Renal cortex interstitium (tissue), 11 donors: Measurements from ENCODE around the gene GLDC. TPM values are rescaled to one million over a fixed set of nuclear protein-coding genes. Genes with fewer than 3 reads are reported as not detected.
"Not testable (repeated sequence)": the region's sequence is repeated elsewhere in the genome, so short reads cannot be mapped to it uniquely, and the experiment has no call there.

Experiments used
- DNase-seq, 11 donors: peaks; one replicate each; pipeline ENCODE4 v3.0.0-alpha.2; 2013; ENCODE audit warnings: low read depth in 9 of 11, low spot score in 4 of 11; ENCODE audit errors: extremely low read depth in 1 of 11
- polyA plus RNA-seq, 3 donors: library from polyadenylated mRNA; unstranded; fragments of 120-200 nt; gene quantifications; one replicate each; pipeline ENCODE4 v1.2.1, GENCODE V29; 2013; ENCODE audit not compliant: insufficient read length in 3 of 3

Gene GLDC
- polyA plus RNA-seq, 3 donors: 18.8 to 21.4 (median 19.0) TPM

DNA sequence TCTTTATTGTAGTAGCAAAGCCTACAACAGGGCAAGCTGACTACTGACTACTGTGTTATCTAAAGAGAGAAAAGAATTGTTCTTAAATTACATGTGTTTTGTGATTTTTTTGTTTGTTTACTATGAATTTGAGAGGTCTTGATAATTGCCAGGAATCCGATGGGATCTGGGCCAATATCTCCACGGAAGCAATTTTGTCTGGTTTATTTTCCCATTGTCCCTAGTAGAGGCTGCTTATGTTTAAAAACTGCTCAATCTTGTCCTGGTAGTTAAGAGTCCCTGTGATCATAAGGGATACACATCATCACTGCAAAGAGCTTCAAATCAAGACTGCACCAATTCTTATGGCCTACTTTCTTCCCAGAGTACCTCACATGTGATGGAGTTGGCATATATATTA lies 94.4 kb downstream of the GLDC start:
- no peak for DNase-seq

DNA sequence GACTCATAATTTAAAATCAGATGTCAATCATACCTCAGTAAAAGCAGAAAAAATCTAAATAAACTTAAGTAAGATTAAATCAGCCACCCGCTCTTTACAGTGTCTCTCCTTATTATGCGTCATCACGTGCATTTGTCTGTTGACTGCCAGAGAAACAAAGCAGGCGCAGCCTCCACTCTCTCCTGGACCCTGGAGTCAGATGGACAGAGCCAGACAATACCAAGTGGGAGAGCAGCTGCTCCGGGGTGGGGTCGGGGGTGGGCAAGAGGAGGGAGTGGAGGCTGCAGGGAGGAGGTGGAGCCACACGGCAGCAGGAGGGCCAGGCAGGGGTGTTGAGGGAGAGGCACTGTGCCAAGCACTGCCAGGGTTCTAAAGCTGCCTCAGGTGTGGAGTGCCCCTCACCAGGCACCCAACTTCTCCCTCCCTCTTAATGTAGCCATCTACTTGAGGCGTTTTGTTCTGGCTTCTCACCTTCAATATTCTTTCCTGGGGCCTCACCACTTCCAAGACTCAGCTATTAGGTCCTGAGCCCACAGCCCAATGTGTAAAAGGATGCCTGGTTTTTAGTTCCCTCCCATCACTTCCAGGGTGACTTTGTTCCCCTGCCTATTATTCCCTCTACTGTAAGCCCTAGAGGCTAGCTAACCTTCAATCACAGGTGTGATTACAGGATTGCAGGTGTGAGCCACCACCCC lies 96.3 kb downstream of the GLDC start:
- DNase-seq: no peak

DNA sequence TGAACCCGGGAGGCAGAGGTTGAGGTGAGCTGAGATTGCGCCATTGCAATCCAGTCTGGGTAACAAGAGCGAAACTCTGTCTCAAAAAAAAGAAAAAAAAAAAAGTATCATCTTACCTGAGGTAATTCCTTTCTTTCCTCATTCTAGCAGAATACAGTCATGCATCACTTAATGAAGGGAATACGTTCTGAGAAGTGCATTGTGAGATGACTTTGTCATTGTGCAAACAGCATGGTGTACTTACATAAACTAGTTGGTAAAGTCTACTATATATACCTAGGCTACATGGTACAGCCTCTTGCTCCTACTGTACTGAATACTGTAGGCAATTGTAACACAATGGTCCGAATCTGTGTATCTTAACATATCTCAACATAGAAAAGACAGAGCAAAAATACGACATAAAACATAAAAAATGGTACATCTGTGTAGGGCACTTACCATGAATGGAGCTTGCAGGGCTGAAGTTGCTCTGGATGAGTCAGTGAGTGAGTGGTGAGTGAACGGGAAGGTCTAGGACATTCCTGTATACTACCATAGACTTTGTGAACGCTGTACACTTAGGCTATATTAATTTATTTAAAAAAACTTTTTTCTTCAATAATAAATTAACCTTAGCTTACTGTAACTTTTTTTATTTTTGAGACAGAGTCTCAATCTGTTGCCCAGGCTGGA lies 100.4 kb downstream of the GLDC start:
- no peak for DNase-seq

DNA sequence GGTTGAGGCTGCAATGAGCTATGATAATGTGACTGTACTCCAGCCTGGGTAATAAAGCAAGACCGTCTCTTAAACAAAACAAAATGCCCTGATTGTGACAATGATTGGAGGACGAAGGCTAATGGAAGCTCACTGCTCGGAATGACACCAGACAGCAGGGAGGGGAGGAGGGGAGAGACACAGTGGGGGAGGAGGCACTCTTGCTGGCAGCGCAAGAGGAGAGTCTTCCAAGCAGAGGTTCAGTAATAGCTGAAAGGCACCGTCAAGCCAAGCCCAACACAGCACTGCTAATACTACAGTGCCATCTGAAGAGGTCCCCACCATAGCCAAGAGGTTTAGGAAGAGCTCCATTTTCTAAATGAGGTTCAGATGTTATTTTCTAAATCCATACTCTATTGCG lies 102.3 kb downstream of the GLDC start:
- no peak for DNase-seq

DNA sequence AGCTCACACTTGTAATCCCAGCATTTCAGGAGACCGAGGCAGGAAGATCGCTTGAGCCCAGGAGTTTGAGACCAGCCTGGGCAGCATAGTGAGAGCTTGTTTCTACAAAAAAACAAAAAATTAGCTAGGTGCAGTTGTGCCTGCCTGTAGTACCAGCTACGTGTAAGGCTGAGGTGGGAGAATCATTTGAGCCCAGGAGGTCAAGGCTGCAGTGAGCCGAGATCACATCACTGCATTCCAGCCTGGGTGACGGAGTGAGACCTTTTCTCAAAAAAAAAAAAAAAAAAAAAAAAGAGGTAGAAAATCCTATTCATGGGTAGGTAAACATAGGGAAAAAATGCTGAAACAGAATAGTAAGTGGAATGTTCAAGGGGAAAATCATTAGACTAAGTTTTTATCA lies 102.9 kb downstream of the GLDC start:
- DNase-seq: not testable (repeated sequence)

DNA sequence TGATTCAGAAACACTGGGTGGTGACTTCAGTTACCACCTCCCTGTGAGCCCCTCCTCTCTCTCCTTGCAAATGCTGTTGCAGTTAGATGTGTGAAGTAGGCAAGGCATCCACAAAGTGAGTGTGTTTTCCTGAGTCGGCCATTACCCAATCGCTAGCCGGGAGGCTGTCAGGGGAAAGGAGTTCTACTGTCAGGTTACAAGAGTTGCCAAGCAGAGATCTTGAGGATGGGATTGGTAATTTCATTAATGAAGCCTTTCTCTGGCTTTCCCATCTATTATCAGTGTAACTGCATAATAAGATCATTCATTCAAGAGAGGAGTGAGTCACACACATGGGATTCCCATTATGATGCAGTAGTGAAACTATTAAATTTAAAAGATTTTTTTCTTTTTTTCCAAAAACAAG lies 106.9 kb downstream of the GLDC start:
- no peak for DNase-seq

DNA sequence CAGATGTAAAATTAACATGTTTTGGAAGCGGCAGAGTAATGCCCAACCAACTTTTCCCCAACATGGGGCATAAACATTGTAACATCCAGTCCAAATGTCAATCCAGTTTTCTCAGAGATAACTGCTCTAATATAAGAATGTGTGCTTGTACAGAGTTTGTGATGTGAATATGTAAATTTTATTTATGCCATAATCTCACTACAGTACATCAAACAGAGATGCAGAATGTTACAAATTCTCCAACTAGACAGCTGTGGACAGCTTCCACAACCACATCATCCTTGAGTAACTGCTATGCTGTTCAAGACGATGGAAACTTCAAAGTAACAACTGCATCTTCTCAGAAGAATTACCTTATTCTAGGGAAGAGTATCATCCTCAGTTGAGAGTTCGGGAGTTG lies 109.9 kb downstream of the GLDC start:
- no peak for DNase-seq

DNA sequence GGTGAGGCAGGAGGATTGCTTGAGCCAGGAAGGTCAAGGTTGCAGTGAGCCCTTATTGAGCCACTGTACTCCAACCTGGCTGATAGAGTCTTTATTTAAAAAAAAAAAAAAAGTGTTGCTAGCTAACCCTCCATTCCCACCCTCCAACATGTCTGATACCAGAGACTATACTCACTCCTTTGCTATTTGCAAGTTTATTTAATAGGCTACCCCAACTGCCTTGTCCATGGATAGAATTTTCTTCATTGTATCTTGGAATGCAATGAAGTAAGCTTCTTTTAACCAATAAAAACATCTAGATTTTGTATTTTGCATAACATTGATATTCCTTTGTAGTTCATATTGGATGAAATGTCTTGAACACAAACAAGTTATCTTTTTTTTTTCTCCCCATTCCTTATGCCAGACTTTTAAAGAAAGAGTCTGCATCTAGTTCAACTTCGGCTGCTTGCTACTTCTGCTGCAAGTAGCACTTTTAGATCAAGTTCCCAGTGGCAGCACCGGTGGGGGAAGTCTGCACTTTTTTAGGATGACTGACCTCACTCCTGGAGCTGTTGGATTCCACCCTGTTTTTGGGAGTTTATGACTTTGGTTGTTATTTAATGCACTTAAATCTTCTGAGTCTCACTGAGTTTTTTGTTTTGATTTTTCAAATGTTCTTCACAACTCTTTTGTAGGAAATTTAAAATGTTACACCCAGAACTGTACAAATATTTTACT lies 120.0 kb downstream of the GLDC start:
- no peak for DNase-seq

DNA sequence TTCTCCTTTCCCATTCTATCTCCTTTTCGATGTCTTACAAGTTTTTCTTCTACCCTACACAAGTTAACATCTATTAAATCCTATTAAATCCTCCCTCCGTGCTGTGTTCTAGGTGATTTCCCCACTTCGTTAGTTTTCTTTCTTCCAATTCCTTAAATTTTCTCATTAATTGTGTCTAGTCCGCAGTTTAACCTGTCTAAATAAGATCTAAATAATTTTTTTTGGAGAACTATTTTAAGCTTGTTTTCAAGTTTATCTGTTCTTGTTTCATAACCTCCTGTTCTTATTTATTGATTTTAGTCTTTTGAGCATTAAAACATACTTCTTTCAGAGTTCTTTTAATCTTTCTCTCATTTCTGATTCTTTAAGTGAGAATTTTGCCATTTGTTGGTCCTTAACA lies 123.3 kb downstream of the GLDC start:
- no peak for DNase-seq

DNA sequence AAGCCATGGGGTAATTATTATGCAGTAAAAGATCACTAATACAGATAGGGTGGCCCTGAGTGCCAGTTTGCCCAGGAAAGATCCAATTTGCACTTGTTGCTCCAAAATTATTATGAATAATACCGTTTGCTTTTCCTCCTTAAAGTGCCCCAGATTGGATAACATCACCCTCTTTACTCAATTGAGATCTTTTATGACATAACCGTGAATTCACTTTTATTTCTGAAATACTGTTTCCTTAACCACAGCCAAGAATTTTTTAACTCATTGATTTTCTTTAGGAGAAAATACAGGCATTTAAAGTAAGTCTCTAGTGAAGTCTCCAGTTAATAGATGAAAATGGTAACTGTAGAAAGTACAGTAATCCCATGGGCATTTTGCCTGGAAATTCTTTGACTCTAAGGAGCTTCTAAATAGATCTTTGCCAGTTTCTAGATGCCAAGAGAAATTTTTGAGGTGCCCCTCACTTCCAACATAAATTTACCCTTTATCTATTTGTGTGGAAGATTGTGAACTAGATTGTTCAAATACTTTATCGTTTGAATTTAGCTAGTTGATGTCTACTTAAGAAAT lies 133.4 kb downstream of the GLDC start:
- no peak for DNase-seq

DNA sequence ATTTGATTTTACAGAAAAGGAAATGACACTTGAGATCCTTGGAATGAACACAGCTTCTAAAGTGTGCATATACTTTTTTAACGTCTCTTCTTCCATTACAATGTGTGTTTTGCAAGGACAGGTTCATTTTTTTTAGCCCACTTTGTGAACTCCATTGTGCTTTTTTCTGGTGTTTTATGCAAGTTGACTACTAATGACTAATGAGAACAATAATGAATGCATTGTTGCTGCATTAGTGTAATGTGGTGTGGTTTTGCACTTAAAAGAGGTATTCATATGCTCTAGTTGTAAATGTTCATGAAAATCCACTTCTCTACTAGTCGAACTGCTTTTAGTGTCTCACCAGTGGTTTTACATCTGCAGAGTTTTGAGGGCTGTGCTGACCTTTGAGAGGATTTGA lies 139.0 kb downstream of the GLDC start:
- no peak for DNase-seq

DNA sequence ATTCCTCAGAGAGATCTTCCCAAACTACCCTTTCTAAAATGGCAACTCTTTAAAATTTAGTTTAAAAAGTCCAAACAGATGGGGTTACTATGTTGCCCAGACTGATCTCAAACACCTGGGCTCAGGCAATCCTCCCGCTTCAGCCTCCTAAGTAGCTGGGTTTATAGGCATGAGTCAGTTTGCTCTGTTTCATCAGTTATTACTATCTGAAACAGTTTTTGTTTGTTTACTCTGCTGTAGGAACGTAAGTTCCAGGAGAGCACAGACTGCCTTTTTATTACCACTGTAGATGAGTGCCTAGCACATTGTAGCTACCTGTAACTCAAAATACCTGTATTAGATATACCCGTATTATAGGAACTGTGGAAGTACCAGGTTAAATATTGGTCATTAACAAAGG lies 143.1 kb downstream of the GLDC start:
- no peak for DNase-seq

DNA sequence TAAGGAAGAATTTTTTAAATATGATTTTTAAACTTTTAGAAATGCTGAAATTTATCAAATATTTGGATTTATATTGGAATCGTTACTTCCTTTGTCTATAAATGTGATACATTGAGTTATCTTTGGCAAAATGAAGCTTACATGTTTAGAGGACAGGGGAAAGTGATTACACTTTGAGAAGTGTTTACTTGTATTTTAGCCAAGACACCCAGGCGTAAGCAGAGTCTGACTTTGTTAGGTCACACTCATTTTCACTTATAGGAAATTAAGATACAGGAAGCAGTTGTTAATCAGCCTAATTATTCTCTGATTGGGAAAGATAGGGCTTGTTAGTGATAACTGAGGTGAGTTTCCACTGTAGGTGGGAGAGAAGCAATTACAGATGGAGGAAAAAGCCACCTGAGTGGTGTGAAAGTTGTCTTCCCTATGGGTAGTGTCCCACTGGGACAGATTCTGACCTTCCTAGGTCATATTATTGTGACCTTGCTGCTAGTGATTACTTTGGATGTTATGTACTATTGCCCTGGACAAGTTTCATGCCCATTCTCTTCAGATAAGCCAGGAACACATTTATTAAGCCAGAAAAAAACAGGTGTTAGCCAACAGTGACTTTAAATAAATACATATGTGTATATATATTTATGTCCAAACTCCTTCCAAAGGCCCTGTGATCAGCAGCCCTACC lies 143.9 kb downstream of the GLDC start:
- no peak for DNase-seq

DNA sequence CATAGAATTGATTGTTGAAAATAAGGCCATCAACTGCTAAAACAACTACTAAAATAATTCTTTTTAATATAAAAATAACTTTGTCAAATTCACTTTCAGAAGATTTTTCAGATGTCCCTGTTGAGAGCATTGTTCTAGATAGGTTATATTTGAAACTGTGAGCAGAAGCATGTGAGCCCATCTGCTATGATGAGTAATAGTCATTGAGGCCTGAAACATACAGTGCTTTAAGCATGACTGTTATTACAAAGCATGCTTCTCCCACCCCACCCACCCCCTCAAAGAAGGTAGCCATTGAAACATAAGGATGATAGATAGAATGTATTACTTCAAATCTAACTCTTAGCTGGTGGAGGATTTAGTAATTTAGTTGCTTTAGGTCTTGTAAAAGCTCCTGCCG lies 146.5 kb downstream of the GLDC start:
- DNase-seq: no peak

DNA sequence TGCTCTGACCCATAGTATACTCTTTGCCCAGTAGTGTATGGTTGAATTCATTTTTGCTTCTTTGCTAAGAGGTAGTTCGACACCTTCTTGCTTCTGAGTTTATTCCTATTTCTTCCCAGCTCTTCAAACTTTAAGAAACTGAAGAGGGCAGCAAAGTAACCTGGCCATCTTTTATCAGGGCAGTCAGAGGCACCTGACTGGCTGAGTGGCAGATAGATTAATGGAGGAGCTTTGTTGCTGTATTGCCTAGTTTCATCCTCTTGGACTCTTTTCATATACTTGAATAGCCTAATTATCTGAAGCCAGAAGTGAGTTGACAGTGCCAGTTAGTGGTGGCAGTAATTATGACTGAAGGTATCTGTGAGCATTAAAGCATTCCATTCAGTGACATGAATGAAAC lies 150.1 kb downstream of the GLDC start:
- DNase-seq: no peak

DNA sequence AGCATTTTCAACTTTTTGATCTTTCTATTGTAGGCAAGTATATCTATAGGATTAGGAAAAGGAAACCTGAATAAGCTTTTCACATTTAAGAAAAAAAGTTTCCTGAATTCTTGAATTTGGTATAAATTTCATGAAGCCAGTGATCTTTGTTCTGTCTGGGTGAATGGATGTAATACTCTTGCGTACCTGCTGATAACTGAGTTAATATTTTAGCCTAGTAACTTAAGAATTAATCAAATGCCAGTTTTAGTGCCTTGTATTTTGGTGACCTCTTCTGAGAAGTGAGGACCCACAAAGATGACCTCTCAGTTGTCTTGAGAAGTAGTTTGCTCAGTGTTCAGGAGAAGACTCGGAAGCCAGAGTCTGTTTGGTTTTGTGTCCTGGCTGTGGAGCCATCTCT lies 154.7 kb downstream of the GLDC start:
- DNase-seq: no peak

DNA sequence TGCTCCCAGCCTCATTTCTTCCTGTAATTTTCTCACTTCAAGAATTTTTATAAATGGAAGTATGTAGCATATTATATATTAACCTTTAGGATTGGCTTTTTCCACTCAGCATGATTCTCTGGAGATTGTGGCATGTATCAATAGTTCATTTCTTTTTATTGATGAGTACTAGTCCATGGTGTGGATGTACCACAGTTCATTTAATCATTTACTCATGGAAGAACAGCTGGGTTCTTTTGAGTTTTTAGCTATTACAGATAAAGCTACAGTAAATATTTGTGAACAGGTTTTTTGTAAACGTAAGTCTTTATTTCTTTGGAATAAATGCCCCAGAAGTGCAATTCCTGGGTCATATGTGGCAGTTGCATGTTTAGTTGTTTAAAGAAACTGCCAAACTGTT lies 156.4 kb downstream of the GLDC start:
- DNase-seq: no peak

DNA sequence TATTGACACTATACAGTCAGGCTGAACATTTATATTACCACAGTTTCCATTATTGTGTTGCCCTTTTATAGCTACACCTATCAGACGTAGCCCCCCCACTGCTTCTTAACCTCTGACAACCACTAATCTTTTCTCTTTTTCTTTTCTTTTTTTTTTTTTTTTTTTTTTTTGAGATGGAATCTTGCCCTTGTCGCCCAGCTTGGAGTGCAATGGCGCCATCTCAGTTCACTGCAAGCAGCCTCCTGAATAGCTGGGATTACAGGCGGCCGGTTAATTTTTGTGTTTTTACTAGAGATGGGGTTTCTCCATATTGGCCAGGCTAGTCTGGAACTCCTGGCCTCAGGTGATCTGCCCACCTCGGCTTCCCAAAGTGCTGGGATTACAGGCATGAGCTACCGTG lies 157.1 kb downstream of the GLDC start:
- no peak for DNase-seq

DNA sequence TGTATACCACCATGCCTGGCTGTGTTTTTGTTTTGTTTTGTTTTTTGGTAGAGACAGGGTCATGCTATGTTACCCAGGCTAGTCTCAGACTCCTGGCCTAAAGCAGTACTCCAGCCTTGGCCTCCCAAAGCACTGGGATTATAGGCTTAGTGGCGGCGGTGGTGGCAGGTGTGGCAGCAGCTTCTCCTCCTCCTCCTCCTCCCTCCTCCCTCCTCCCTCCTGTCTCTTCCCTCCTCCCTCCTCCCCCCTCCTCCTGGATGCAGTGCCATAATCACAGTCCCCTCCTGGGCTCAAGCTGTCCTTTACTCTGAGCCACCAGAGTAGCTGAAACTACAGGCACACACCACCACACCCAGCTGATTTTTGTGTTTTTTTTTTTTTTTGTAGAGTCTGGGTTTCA lies 161.3 kb downstream of the GLDC start:
- no peak for DNase-seq
